Mucosa of descending colon (tissue), 3 donors: ENCODE measurements around the gene MRPL16. TPM values are rescaled to one million over a fixed set of nuclear protein-coding genes. Genes with fewer than 3 reads are reported as not detected.

Experiments
- ATAC-seq: fragments of 200-7000 bp; cut with Tn5 transposase; one replicate; pipeline ENCODE4 v1.9.1; 2020; ENCODE audit warnings: mild to moderate bottlenecking, moderate library complexity
- DNase-seq, 3 donors: peaks; one replicate each; pipeline ENCODE4 v3.0.0-alpha.2; 2020
- H3K36me3 ChIP-seq: fragments of 200-600 bp; one replicate; pipeline ENCODE4 v1.8.0; 2021; ENCODE audit warnings: low read depth, mild to moderate bottlenecking
- H3K4me1 ChIP-seq: fragments of 200-600 bp; one replicate; pipeline ENCODE4 v1.8.0; 2021; ENCODE audit warnings: low read depth, mild to moderate bottlenecking
- H3K4me3 ChIP-seq: fragments of 200-600 bp; one replicate; pipeline ENCODE4 v1.8.0; 2021; ENCODE audit warnings: mild to moderate bottlenecking
- H3K9me3 ChIP-seq: fragments of 200-600 bp; one replicate; pipeline ENCODE4 v1.8.0; 2021; ENCODE audit warnings: mild to moderate bottlenecking
- CTCF ChIP-seq: fragments of 200-600 bp; IDR thresholded peaks from one replicate; pipeline ENCODE4 v1.8.0; 2022; ENCODE audit warnings: antibody characterized with exemption, mild to moderate bottlenecking
- intact Hi-C, 2 donors: fragments of 100-400 bp; cut with DNase I in 1 of 2; cut with micrococcal nuclease in 1 of 2; formaldehyde crosslinking; loops; one replicate each; pipeline versions ENCODE4 v1.11.0 to v1.11.1; 2022; cut with DNase I, micrococcal nuclease
- total RNA-seq, 3 donors: library from RNA; stranded (reverse); fragmentation: NEBNext Ultra II Directional in 2 of 3; extraction: Animal tissue kit (Norgen Biotek cat#: 25700) in 2 of 3; gene quantifications; one replicate each; pipeline versions ENCODE4 v1.2.1 to v1.2.4, GENCODE V29; 2021 to 2023
- donor health status: DM: no; HTN: no; CAD: no; lungs with moderate emphysema.
- donor health status: DM: no; HTN: no; CAD: no.
- donor health status: DM: no; HTN: yes; CAD: no.

MRPL16 gene
- total RNA-seq, 3 donors from 2014 or later: 38.8 to 54.3 (median 51.5) TPM

GRCh38 chr11:59758401-59759037 lies 52.1 kb downstream of the MRPL16 start:
- H3K4me1 ChIP-seq: peaks cover 24% of the 10 kb centered on the region
- no peak for TF ChIP-seq CTCF
- no peak overlapping the region for H3K4me3 ChIP-seq
- H3K9me3 ChIP-seq: no peaks in the 10 kb centered on the region
- intact Hi-C loops: loop anchor here in 1 of 2 donors (5.0 kb wide), 1 partner anchor 44 kb away; no protein-coding TSS in a partner anchor
- no peak for DNase-seq
- ATAC-seq: no peak
- H3K36me3 ChIP-seq: no peaks in the 10 kb centered on the region

- intact Hi-C loops: loop anchor here in 1 of 2 donors (5.0 kb wide), 1 partner anchor 45 kb away; no protein-coding TSS in a partner anchor
- Histone ChIP-seq H3K4me3 (no peak overlapping the region), H3K9me3 (no peaks in the 10 kb centered on the region), H3K4me1 (peaks cover 27% of the 10 kb centered on the region), H3K36me3 (no peaks in the 10 kb centered on the region)
- no peak for TF ChIP-seq CTCF
- ATAC-seq: peak; percentile 68
- peak; percentile 62 to 67 (median 64) for DNase-seq
Observed at GRCh38 chr11:59756845-59757244, 53.7 kb downstream of the MRPL16 start.

- ATAC-seq: no peak
Observed at GRCh38 chr11:59756558-59756840, 54.1 kb downstream of the MRPL16 start.

More at GRCh38 chr11:59756558-59756840, 54.1 kb downstream of the MRPL16 start:
- DNase-seq: no peak
- no peak for TF ChIP-seq CTCF
- intact Hi-C loops: loop anchor here in 1 of 2 donors (5.0 kb wide), 1 partner anchor 46 kb away; no protein-coding TSS in a partner anchor
- peaks cover 30% of the 10 kb centered on the region for H3K4me1 ChIP-seq
- no peaks in the 10 kb centered on the region for H3K36me3 ChIP-seq
- H3K9me3 ChIP-seq: no peaks in the 10 kb centered on the region
- H3K4me3 ChIP-seq: peak overlapping the region; percentile 80

Other genes starting within 250 kb of the MRPL16 start
- 10 to 100 TPM; 55.0 to 57.8 (median 55.9) TPM for gene OSBP, start 195.0 kb downstream of the MRPL16 start, total RNA-seq
- gene PATL1, start 141.7 kb downstream of the MRPL16 start, total RNA-seq: 10 to 100 TPM; 34.1 to 40.2 (median 34.6) TPM
- not detected for gene OR10V1, start 96.9 kb downstream of the MRPL16 start, total RNA-seq
- gene STX3, start 55.4 kb downstream of the MRPL16 start, total RNA-seq: 100 to 1,000 TPM in 1 of 3 donors, 10 to 100 TPM in 2; 69.5 to 129 (median 96.1) TPM
- under 1 TPM in 2 of 3 donors, not detected in 1; 0.49 to 0.63 TPM for gene CBLIF, start 34.7 kb upstream of the MRPL16 start, total RNA-seq
- 1 to 10 TPM in 1 of 3 donors, not detected in 2; 1.7 TPM for gene TCN1, start 55.7 kb upstream of the MRPL16 start, total RNA-seq
- gene OOSP3, start 68.0 kb upstream of the MRPL16 start, total RNA-seq: under 1 TPM in 2 of 3 donors, not detected in 1; 0.36 to 0.61 TPM
- not detected for gene OOSP1, start 127.7 kb upstream of the MRPL16 start, total RNA-seq
- not detected for gene OOSP4A, start 153.3 kb upstream of the MRPL16 start, total RNA-seq
- gene OOSP4B, start 206.4 kb upstream of the MRPL16 start, total RNA-seq: not detected
- not detected for gene OOSP2, start 229.6 kb upstream of the MRPL16 start, total RNA-seq
- not detected for gene MS4A3, start 245.9 kb upstream of the MRPL16 start, total RNA-seq